Hepatocyte (in vitro differentiated cells): Measurements from ENCODE around the gene CRBN. TPM values are rescaled to one million over a fixed set of nuclear protein-coding genes. Genes with fewer than 3 reads are reported as not detected.

Experiments
- DNase-seq: peaks from one replicate; pipeline ENCODE4 v3.0.0-alpha.2; 2016; ENCODE audit warnings: low spot score
- H2AFZ ChIP-seq: fragments of 200-600 bp; sonication (generic); 2 replicates; pipeline ENCODE4 v1.6.0; 2016; ENCODE audit warnings: antibody characterized with exemption, mild to moderate bottlenecking
- H3K27ac ChIP-seq: fragments of 200-600 bp; sonication (generic); 2 replicates; pipeline ENCODE4 v1.5.1; 2016; ENCODE audit warnings: mild to moderate bottlenecking
- H3K27me3 ChIP-seq: fragments of 200-600 bp; sonication (generic); 2 replicates; pipeline ENCODE4 v1.6.1; 2016
- H3K36me3 ChIP-seq: fragments of 200-600 bp; sonication (generic); replicated peaks from 2 replicates; pipeline ENCODE4 v1.5.1; 2016; ENCODE audit warnings: low read depth; ENCODE audit not compliant: insufficient read depth
- H3K4me1 ChIP-seq: fragments of 200-600 bp; sonication (generic); 2 replicates; pipeline ENCODE4 v1.5.1; 2016; ENCODE audit warnings: mild to moderate bottlenecking, moderate library complexity; ENCODE audit not compliant: insufficient read depth
- H3K4me2 ChIP-seq: fragments of 200-600 bp; sonication (generic); 2 replicates; pipeline ENCODE4 v1.6.0; 2016
- H3K4me3 ChIP-seq: fragments of 200-600 bp; sonication (generic); 2 replicates; pipeline ENCODE4 v1.5.1; 2016; ENCODE audit warnings: mild to moderate bottlenecking
- H3K79me2 ChIP-seq: fragments of 200-600 bp; sonication (generic); 2 replicates; pipeline ENCODE4 v1.6.0; 2017; ENCODE audit warnings: mild to moderate bottlenecking
- H3K9me2 ChIP-seq: fragments of 200-600 bp; sonication (generic); replicated peaks from 2 replicates; pipeline ENCODE4 v1.6.0; 2017; ENCODE audit warnings: mild to moderate bottlenecking; ENCODE audit not compliant: insufficient read depth
- H3K9me3 ChIP-seq: fragments of 200-600 bp; sonication (generic); 2 replicates; pipeline ENCODE4 v1.5.1; 2016; ENCODE audit warnings: low read depth, mild to moderate bottlenecking
- H4K20me1 ChIP-seq: fragments of 200-600 bp; sonication (generic); 2 replicates; pipeline ENCODE4 v1.6.0; 2016; ENCODE audit warnings: mild to moderate bottlenecking; ENCODE audit not compliant: insufficient read depth, poor library complexity, severe bottlenecking
- EZH2 ChIP-seq: fragments of 200-600 bp; sonication (generic); IDR thresholded peaks from 2 replicates; pipeline ENCODE4 v1.6.1; 2016; ENCODE audit warnings: antibody characterized with exemption, mild to moderate bottlenecking, borderline replicate concordance
- EZH2phosphoT487 ChIP-seq: fragments of 200-600 bp; sonication (generic); IDR thresholded peaks from one replicate; pipeline ENCODE4 v1.6.1; 2018; ENCODE audit warnings: antibody characterized with exemption, mild to moderate bottlenecking, low read depth, moderate library complexity; ENCODE audit not compliant: unreplicated experiment, severe bottlenecking
- WGBS: methylation state at CpG from one replicate; pipeline ENCODE4 v1.1.6; 2016; ENCODE audit warnings: low lambda C conversion rate; ENCODE audit errors: missing lambda C conversion rate; 5-methylcytosine and 5-hydroxymethylcytosine counted together
- polyA plus RNA-seq: library from polyadenylated mRNA; unstranded; fragments of >200 nt; fragmentation: Nextera tagmentation; extraction: Ambion mirVana; gene quantifications from 2 replicates; pipeline ENCODE4 v1.2.1, GENCODE V29; 2016
- total RNA-seq: library from RNA; depleted of rRNA; stranded (reverse); fragments of >200 nt; gene quantifications from 2 replicates; pipeline ENCODE4 v1.2.3, GENCODE V29; 2014
- TF ChIP-seq, protein P1 (sequence below): fragments of 200-600 bp; sonication (generic); IDR thresholded peaks from 2 replicates; pipeline ENCODE4 v1.5.1; 2016; ENCODE audit warnings: antibody characterized with exemption, mild to moderate bottlenecking; ENCODE audit not compliant: poor library complexity

The CRBN gene
- total and polyA plus RNA-seq, 2 experiments from 2014 or later, result 29.8 to 62.7 TPM

GRCh38 chr3:3189961-3190360 is 10.5 kb upstream of the CRBN start:
- TF ChIP-seq EZH2phosphoT487 (no peak), EZH2 (no peak)
- TF ChIP-seq, protein P1, sequence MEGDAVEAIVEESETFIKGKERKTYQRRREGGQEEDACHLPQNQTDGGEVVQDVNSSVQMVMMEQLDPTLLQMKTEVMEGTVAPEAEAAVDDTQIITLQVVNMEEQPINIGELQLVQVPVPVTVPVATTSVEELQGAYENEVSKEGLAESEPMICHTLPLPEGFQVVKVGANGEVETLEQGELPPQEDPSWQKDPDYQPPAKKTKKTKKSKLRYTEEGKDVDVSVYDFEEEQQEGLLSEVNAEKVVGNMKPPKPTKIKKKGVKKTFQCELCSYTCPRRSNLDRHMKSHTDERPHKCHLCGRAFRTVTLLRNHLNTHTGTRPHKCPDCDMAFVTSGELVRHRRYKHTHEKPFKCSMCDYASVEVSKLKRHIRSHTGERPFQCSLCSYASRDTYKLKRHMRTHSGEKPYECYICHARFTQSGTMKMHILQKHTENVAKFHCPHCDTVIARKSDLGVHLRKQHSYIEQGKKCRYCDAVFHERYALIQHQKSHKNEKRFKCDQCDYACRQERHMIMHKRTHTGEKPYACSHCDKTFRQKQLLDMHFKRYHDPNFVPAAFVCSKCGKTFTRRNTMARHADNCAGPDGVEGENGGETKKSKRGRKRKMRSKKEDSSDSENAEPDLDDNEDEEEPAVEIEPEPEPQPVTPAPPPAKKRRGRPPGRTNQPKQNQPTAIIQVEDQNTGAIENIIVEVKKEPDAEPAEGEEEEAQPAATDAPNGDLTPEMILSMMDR, result no peak
- no peak for DNase-seq
- H2AFZ ChIP-seq, result no peak overlapping the region
- no peak overlapping the region for H3K4me2 ChIP-seq
- peaks cover 6% of the 10 kb centered on the region for H3K27me3 ChIP-seq
- no peaks in the 10 kb centered on the region for H3K79me2 ChIP-seq
- H3K36me3 ChIP-seq, result no peaks in the 10 kb centered on the region
- no peak overlapping the region for H3K4me3 ChIP-seq
- 68% methylated on average over 1 of the region's 1 CpG for WGBS
- H3K27ac ChIP-seq, result no peak overlapping the region
- H3K9me3 ChIP-seq, result no peaks in the 10 kb centered on the region
- H3K9me2 ChIP-seq, result no peaks in the 10 kb centered on the region
- no peaks in the 10 kb centered on the region for H4K20me1 ChIP-seq
- no peaks in the 10 kb centered on the region for H3K4me1 ChIP-seq

DNA sequence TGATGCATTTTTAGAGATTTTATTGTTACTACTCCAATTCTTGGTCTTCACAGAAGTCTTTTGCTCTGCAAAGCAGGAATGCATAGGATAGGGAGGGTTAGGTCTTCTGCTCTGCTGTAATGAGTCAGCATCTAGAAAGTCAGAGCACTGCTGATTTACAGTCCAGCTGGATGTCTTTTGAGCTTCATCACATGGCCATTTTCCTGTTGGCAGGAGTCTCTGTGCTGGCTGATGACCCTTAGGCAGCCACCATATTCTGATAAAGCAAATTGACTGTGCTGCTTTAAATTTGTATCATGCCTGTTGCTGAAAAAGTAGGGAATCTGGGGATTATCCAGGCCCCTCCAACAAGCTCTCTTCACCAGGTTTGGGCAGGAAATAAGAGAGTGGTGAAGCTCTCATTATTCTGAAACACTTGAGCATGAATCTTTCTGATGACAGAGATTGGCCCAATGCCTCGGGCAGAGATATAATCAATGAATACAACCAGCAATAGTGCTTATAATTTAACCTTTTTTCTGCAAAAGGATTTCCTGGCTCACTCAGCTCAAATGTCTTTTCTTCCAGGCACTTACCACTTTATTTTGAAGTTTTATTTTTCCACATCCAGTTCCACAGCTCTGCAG is 9.7 kb upstream of the CRBN start:
- peaks cover 6% of the 10 kb centered on the region for H3K27me3 ChIP-seq
- H3K4me3 ChIP-seq, result no peak overlapping the region
- 44% methylated on average over 1 of the region's 1 CpG for WGBS
- no peaks in the 10 kb centered on the region for H4K20me1 ChIP-seq
- H3K36me3 ChIP-seq, result no peaks in the 10 kb centered on the region
- H3K4me1 ChIP-seq, result no peaks in the 10 kb centered on the region
- H3K4me2 ChIP-seq, result no peak overlapping the region
- TF ChIP-seq EZH2 (no peak), EZH2phosphoT487 (no peak)
- TF ChIP-seq, protein P1, result no peak
- peak; percentile 10 for DNase-seq
- no peaks in the 10 kb centered on the region for H3K79me2 ChIP-seq
- no peak overlapping the region for H2AFZ ChIP-seq
- no peak overlapping the region for H3K27ac ChIP-seq
- no peaks in the 10 kb centered on the region for H3K9me3 ChIP-seq
- H3K9me2 ChIP-seq, result no peaks in the 10 kb centered on the region

DNA sequence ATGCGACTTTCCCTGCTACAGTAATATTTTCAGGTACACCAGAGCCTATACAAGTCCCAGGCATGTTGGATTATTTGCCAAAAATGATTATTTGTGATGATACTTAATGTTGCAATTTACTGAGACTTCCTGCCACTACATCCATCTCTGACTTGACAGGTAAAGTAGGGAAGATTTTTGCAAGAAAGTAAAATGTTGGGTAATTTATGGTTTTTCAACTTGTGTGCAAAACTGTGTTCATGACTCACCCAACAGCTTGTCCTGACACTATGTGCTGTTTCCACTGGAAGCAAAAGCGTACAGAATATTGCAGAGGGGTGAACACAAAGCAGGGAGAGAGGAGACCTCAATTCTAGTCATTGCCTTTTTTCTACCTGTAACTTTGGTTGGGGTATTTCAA is 5.4 kb upstream of the CRBN start:
- Histone ChIP-seq H3K4me3 (no peak overlapping the region), H4K20me1 (no peaks in the 10 kb centered on the region), H3K27ac (no peak overlapping the region), H3K4me1 (no peaks in the 10 kb centered on the region), H3K9me3 (no peaks in the 10 kb centered on the region), H3K27me3 (peaks cover 3% of the 10 kb centered on the region), H3K36me3 (no peaks in the 10 kb centered on the region), H2AFZ (no peak overlapping the region), H3K79me2 (no peaks in the 10 kb centered on the region), H3K9me2 (no peaks in the 10 kb centered on the region), H3K4me2 (no peak overlapping the region)
- no peak for TF ChIP-seq EZH2phosphoT487
- TF ChIP-seq, protein P1, result no peak
- no peak for TF ChIP-seq EZH2
- no peak for DNase-seq
- 50% methylated on average over 2 of the region's 2 CpGs for WGBS
